ENCODE data around the gene LCE1F.

The LCE1F gene

GRCh38 chr1:152774875-152775274 is at the start of gene LCE1F:
Gene LCE1F, plus strand, starts transcription at chr1:152775140. Its CDS starts 1,232 bp downstream, at chr1:152776372.
- DNase-seq, result no peak

- DNase-seq, result no peak
These were observed 49.7 kb upstream of the LCE1F start for GRCh38 chr1:152725261-152725660.

GRCh38 chr1:152728986-152729385 is 46.0 kb upstream of the LCE1F start:
- no peak for DNase-seq

- DNase-seq, result no peak
These were observed 39.3 kb upstream of the LCE1F start for GRCh38 chr1:152735648-152736047.

GRCh38 chr1:152737997-152738396 is 36.9 kb upstream of the LCE1F start:
- DNase-seq, result no peak

- no peak for DNase-seq
These were observed 35.1 kb upstream of the LCE1F start for GRCh38 chr1:152739841-152740240.

GRCh38 chr1:152741656-152742055 is 33.3 kb upstream of the LCE1F start:
- no peak for DNase-seq

- DNase-seq, result no peak
These were observed 31.4 kb upstream of the LCE1F start for GRCh38 chr1:152743371-152744145.

- DNase-seq, result no peak
These were observed 29.6 kb upstream of the LCE1F start for GRCh38 chr1:152745289-152745704.

- no peak for DNase-seq
These were observed 29.0 kb upstream of the LCE1F start for GRCh38 chr1:152745765-152746444.

GRCh38 chr1:152747831-152748230 is 27.1 kb upstream of the LCE1F start:
- DNase-seq, result no peak

- no peak for DNase-seq
These were observed 22.7 kb upstream of the LCE1F start for GRCh38 chr1:152752225-152752624.

- no peak for DNase-seq
These were observed 21.4 kb upstream of the LCE1F start for GRCh38 chr1:152753586-152753985.

GRCh38 chr1:152756872-152757271 is 18.1 kb upstream of the LCE1F start:
- no peak for DNase-seq

GRCh38 chr1:152757747-152758146 is 17.2 kb upstream of the LCE1F start, which contains the start of gene KPRP:
Gene KPRP, plus strand, starts transcription at chr1:152758025. Its CDS starts 1,564 bp downstream, at chr1:152759589.
- no peak for DNase-seq

- no peak for DNase-seq
These were observed 16.3 kb upstream of the LCE1F start for GRCh38 chr1:152758636-152759035.

GRCh38 chr1:152759453-152760173 is 15.3 kb upstream of the LCE1F start:
- no peak for DNase-seq

GRCh38 chr1:152760551-152761190 is 14.3 kb upstream of the LCE1F start:
- no peak for DNase-seq

GRCh38 chr1:152761609-152762213 is 13.2 kb upstream of the LCE1F start:
- DNase-seq, result no peak

- DNase-seq, result no peak
These were observed 6.0 kb upstream of the LCE1F start for GRCh38 chr1:152768847-152769533.

GRCh38 chr1:152770411-152770810 is 4.5 kb upstream of the LCE1F start:
- no peak for DNase-seq

GRCh38 chr1:152776361-152776760 is 1.4 kb downstream of the LCE1F start:
- DNase-seq, result no peak
